Stimulated activated CD8-positive, alpha-beta memory T cell treated with anti-CD3 and anti-CD28 coated beads, Interleukin-7, amount 100 ng/mL, for 24 hours (primary cell): ENCODE data around the gene SMIM24.
"Not testable (repeated sequence)": the region's sequence is repeated elsewhere in the genome, so short reads cannot be mapped to it uniquely, and the experiment has no call there.

Experiments used
- DNase-seq: peaks from one replicate; pipeline ENCODE4 v3.0.0-alpha.2; 2020; ENCODE audit warnings: low read depth

SMIM24 gene

GRCh38 chr19:3514930-3515329 lies 34.6 kb upstream of the SMIM24 start:
- no peak for DNase-seq

- DNase-seq = no peak
These were observed 33.2 kb upstream of the SMIM24 start for GRCh38 chr19:3513229-3514140.

- DNase-seq = no peak
These were observed 32.4 kb upstream of the SMIM24 start for GRCh38 chr19:3512562-3513228.

- DNase-seq = no peak
These were observed 31.4 kb upstream of the SMIM24 start for GRCh38 chr19:3511506-3512251.

- DNase-seq = no peak
These were observed 30.4 kb upstream of the SMIM24 start for GRCh38 chr19:3510727-3511126.

GRCh38 chr19:3509566-3509989 lies 29.3 kb upstream of the SMIM24 start:
- DNase-seq = no peak

GRCh38 chr19:3508771-3509535 lies 28.6 kb upstream of the SMIM24 start:
- DNase-seq = no peak

- not testable (repeated sequence) for DNase-seq
These were observed 27.9 kb upstream of the SMIM24 start for GRCh38 chr19:3508121-3508661.

- no peak for DNase-seq
These were observed 27.2 kb upstream of the SMIM24 start for GRCh38 chr19:3507371-3508120.

- DNase-seq = no peak
These were observed 26.3 kb upstream of the SMIM24 start for GRCh38 chr19:3506384-3507340.

- DNase-seq = peak; percentile 99
These were observed 25.5 kb upstream of the SMIM24 start, which contains the start of gene FZR1 for GRCh38 chr19:3505598-3506383. FZR1 (plus strand) TSS chr19:3506311; CDS start chr19:3522990, 16,679 bp downstream.

- no peak for DNase-seq
These were observed 24.4 kb upstream of the SMIM24 start for GRCh38 chr19:3504735-3505134.

GRCh38 chr19:3503036-3503572 lies 22.8 kb upstream of the SMIM24 start:
- DNase-seq = no peak

GRCh38 chr19:3501780-3502179 lies 21.5 kb upstream of the SMIM24 start:
- DNase-seq = no peak

GRCh38 chr19:3500429-3501101 lies 20.2 kb upstream of the SMIM24 start, which contains the start of gene DOHH:
DOHH (minus strand) TSS chr19:3500674; CDS start chr19:3496814, 3,860 bp downstream.
- peak; percentile 96 for DNase-seq

- no peak for DNase-seq
These were observed 19.6 kb upstream of the SMIM24 start for GRCh38 chr19:3499738-3500428.
